IPS DF 6.9 (cell line): ENCODE results near the gene SEC16A.

Experiments used
- DNase-seq: peaks from one replicate; pipeline ENCODE4 v3.0.0-alpha.2; 2013; ENCODE audit warnings: low read depth, low spot score
- H3K27ac ChIP-seq: one replicate; pipeline ENCODE4 v1.5.1; 2013; ENCODE audit warnings: low read length, control low read depth
- H3K27me3 ChIP-seq: 2 replicates; pipeline ENCODE4 v1.6.1; 2013; ENCODE audit warnings: mild to moderate bottlenecking, low read length; ENCODE audit not compliant: control insufficient read depth, insufficient read depth
- H3K36me3 ChIP-seq: 2 replicates; pipeline ENCODE4 v1.6.1; 2013; ENCODE audit warnings: low read length; ENCODE audit not compliant: control insufficient read depth, insufficient read depth
- H3K4me1 ChIP-seq: 2 replicates; pipeline ENCODE4 v1.6.1; 2013; ENCODE audit warnings: low read length; ENCODE audit not compliant: control insufficient read depth, insufficient read depth
- H3K4me3 ChIP-seq: 2 replicates; pipeline ENCODE4 v1.5.1; 2013; ENCODE audit warnings: mild to moderate bottlenecking, low read length
- H3K9me3 ChIP-seq: 2 replicates; pipeline ENCODE4 v1.6.1; 2013; ENCODE audit warnings: low read length, inconsistent platforms; ENCODE audit not compliant: control insufficient read depth, insufficient read depth
- WGBS: extraction: QIAGEN DNeasy Blood & Tissue Kit; methylation state at CpG from one replicate; pipeline ENCODE4 v1.1.7; 2013; ENCODE audit warnings: mixed read lengths, missing lambda C conversion rate; ENCODE audit not compliant: insufficient read length, insufficient coverage; 5-methylcytosine and 5-hydroxymethylcytosine counted together

Gene SEC16A

DNA sequence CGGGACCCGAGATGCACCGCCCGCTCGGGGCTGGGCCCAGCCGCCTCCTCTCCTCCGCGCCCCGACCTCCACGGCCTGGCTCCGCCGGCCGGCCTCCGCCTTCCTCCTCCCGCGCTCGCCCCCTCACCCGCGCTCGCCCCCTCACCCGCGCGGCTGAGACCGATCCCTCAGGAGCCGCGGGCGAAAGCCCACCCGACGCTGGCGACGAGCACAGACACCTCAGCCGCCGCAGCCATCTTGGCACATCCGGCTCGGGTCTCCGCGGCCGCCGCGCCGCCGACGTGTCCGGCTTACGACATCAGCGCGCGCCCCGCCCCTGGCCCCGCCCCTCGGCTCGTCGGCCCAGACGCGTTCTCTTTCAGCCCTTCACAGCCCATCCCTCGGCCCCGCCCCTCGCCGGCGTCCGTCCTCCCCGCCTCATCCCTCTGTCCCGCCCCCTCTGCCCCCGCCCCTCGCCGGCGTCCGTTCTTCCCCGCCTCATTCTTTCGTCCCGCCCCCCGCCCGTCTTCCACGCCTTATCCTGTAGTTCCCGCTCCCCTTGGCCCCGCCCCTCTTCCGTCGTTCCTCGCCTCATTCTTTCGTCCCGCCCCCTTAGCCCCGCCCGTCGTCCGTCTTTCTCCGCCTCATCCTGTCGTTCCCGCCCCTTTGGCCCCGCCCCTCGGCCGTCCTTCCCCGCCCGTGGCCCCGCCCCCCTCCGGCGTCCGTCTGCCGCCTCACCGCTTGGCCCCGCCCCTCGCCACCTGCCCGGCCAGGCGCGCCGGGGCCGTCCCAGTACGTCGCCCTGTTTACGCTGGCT, at the start of gene SEC16A:
Gene SEC16A, minus strand, starts transcription at position 248 of the 796 bp plus-strand sequence. CDS start 5,425 bp downstream, outside the sequence.
- Histone ChIP-seq H3K4me3 (peak within 1 kb of the TSS; percentile 94), H3K4me1 (0 out of 2 replicates have a peak, but pooled peaks cover 3% of the 10 kb centered on the region), H3K36me3 (no peaks in the 10 kb centered on the region), H3K27me3 (no peaks in the 10 kb centered on the region), H3K27ac (no peak within 1 kb of the TSS), H3K9me3 (no peaks in the 10 kb centered on the region)
- no CpG with 5 or more reads among the region's 109 CpGs for WGBS
- DNase-seq = peak; percentile 72

DNA sequence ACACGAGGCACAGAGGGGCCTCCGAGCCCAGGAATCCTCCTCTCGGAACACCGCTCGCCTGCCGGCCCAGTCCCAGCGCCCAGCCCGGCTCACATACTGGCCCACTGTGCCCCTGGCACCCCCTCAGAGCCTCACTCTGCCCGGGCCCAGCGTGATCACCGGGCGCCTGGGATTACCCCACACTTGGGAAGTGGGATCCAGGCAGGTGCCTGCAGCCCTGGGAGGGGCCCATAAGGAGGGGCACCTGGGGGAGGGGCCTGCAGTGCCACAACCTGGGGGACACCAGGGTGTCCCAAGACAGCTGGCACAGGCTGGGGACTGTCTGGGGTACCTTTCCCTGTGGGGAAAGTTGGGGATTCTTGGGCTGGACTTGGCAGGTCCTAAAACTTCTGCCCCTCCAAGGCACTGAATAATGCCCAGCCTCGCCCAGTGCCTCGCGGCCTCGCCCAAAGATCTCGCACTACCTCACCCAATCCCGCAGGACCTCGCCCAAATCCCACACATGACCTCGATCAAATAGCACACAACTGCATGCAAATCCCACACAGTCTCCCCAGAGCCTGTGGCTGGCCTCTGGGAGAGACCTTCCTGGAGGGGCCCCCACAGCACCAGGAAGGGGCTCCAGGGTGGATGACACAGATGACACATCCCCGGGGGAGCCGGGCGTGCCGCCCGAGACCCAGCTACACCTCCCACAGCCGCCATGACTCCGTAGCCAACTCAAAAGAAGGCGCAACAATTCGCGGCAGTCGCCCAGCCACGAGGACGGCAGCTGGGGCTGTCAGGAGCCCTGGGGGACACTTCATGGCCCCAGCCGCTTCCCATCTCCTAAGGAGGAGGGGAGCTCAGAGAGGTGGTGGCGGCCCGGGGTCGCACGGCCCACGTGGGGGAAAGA, 49.3 kb upstream of the SEC16A start:
- WGBS = no CpG with 5 or more reads among the region's 39 CpGs

GRCh38 chr9:136531186-136531903, 48.5 kb upstream of the SEC16A start:
- DNase-seq = no peak
- H3K4me3 ChIP-seq = no peak overlapping the region
- H3K4me1 ChIP-seq = peaks cover 5% of the 10 kb centered on the region
- no peaks in the 10 kb centered on the region for H3K9me3 ChIP-seq
- peaks cover 3% of the 10 kb centered on the region for H3K36me3 ChIP-seq
- H3K27me3 ChIP-seq = no peaks in the 10 kb centered on the region
- no CpG with 5 or more reads among the region's 37 CpGs for WGBS
- H3K27ac ChIP-seq = no peak overlapping the region

More for the DNA sequence above, 49.3 kb upstream of the SEC16A start:
- no peaks in the 10 kb centered on the region for H3K27me3 ChIP-seq
- H3K9me3 ChIP-seq = no peaks in the 10 kb centered on the region
- no peak overlapping the region for H3K4me3 ChIP-seq
- no peak for DNase-seq
- H3K27ac ChIP-seq = no peak overlapping the region
- H3K36me3 ChIP-seq = peaks cover 3% of the 10 kb centered on the region
- peaks cover 5% of the 10 kb centered on the region for H3K4me1 ChIP-seq

GRCh38 chr9:136530461-136531089, 47.7 kb upstream of the SEC16A start:
- no peak overlapping the region for H3K27ac ChIP-seq
- H3K4me1 ChIP-seq = peaks cover 5% of the 10 kb centered on the region
- DNase-seq = no peak
- no CpG with 5 or more reads among the region's 20 CpGs for WGBS
- no peaks in the 10 kb centered on the region for H3K9me3 ChIP-seq
- H3K4me3 ChIP-seq = no peak overlapping the region
- H3K36me3 ChIP-seq = peaks cover 3% of the 10 kb centered on the region
- H3K27me3 ChIP-seq = no peaks in the 10 kb centered on the region

GRCh38 chr9:136529516-136530460, 46.9 kb upstream of the SEC16A start:
- no CpG with 5 or more reads among the region's 40 CpGs for WGBS
- H3K4me1 ChIP-seq = peaks cover 5% of the 10 kb centered on the region

DNA sequence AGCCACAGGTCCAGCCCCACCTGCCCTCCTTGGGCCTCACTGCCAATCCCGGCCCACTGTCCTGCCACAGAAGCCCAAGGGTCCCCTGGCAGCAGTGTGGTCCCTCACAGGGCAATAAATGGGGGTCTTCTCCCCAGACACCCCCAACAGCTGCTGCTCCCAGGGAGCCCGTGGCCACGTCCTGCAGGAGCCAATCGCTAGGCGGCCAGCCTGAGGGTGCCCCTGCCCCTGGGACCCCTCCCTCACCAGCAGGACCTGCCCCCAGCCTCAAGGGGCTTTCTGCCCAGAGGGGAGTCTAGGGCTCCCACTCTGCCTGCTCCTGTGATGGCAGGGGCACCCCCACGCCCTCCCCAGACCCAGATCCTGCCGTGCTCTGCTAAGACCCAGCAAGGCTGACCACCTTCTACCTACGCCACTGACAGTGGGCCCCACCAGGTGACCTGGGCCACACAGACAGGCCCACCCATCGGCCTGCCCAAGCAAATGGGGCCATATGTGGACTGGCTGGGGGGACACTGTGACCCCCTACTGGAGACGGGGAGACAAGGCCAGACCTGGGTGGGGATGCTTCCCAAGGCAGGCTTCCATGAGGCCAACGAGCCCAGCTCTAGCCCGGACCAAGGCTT, 46.0 kb upstream of the SEC16A start:
- no CpG with 5 or more reads among the region's 12 CpGs for WGBS
- DNase-seq = no peak
- Histone ChIP-seq H3K36me3 (peaks cover under 1% of the 10 kb centered on the region; the same call in 1 of the 2 replicates), H3K27ac (no peak overlapping the region), H3K27me3 (no peaks in the 10 kb centered on the region), H3K4me3 (no peak overlapping the region), H3K4me1 (peaks cover 5% of the 10 kb centered on the region), H3K9me3 (no peaks in the 10 kb centered on the region)

More at GRCh38 chr9:136529516-136530460, 46.9 kb upstream of the SEC16A start:
- no peak overlapping the region for H3K4me3 ChIP-seq
- no peaks in the 10 kb centered on the region for H3K27me3 ChIP-seq
- no peak for DNase-seq
- H3K27ac ChIP-seq = no peak overlapping the region
- H3K36me3 ChIP-seq = peaks cover 3% of the 10 kb centered on the region
- H3K9me3 ChIP-seq = no peaks in the 10 kb centered on the region

DNA sequence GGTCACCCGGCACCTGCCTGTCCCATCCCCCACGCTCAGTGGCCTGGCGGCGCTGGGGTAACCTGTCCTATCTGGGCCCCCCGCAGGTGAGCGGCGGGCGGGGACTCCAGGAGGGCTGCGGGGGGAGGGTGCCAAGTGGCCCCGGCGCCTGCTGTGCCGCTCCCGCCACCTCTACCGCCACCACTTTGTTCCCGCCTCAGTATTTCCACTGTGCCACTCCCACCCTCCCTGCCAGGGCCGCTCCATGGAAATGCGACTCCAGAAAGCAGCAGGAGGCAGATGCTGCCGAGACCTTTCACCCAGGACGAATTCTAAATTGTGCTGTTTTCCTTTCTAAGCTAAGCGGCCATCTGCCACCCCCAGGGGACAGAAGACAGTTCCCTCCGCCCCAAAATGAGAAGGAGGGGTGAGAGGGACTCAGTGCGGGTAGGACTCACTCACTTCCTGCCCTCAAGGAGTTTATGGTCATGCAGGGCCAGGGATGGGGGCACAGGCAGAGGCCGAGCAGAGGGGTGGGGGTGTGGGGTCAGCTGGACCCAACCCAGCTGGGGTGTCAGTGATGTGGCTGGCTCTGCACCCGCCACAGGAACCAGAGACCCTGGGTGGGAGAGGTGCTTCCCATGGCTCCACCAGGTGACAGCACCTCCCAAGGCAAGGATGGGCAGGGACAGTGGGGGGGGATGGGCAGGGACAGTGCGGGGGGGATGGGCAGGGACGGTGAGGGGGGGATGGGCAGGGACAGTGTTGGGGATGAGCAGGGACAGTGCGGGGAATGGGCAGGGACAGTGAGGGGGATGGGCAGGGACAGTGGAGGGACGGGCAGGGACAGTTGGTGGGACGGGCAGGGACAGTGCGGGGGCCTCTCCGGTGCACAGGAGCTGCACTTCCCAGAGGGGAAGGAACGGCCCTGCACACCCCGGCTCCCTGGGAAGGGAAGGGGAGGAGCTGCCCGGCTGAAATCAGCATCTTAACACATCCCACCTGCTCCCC, 45.2 kb upstream of the SEC16A start:
- H3K4me3 ChIP-seq = no peak overlapping the region
- WGBS = no CpG with 5 or more reads among the region's 34 CpGs
- H3K4me1 ChIP-seq = peaks cover 5% of the 10 kb centered on the region
- H3K27me3 ChIP-seq = no peaks in the 10 kb centered on the region
- no peak for DNase-seq
- H3K36me3 ChIP-seq = peaks cover 6% of the 10 kb centered on the region; the same call in 1 of the 2 replicates
- no peaks in the 10 kb centered on the region for H3K9me3 ChIP-seq
- H3K27ac ChIP-seq = no peak overlapping the region

DNA sequence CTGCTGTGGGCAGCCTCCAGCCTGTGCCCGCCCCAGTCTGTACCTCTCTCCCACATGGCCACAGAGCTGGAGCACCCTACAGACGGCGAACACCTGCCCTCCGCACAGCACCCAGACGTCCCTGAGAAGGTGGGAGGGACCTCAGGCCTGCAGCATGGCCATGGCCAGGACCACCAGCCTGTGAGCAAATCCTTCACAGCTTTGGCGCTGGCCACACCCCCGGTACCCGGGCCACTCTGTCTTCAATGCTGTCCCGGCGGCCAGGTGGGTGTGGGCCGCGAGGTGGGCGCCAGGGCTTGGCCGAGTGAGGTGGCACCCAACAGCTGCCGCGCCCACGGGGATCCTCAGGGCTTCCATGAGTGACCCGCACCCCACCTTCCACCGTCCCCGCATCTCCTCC, 44.3 kb upstream of the SEC16A start:
- no peak overlapping the region for H3K4me3 ChIP-seq
- no peak for DNase-seq
- no CpG with 5 or more reads among the region's 20 CpGs for WGBS
- no peaks in the 10 kb centered on the region for H3K9me3 ChIP-seq
- H3K27me3 ChIP-seq = no peaks in the 10 kb centered on the region
- H3K4me1 ChIP-seq = peaks cover 5% of the 10 kb centered on the region
- peaks cover 14% of the 10 kb centered on the region; the same call in 1 of the 2 replicates for H3K36me3 ChIP-seq
- no peak overlapping the region for H3K27ac ChIP-seq
